ENCODE data around the gene C16orf92. TPM values are rescaled to one million over a fixed set of nuclear protein-coding genes. Genes with fewer than 3 reads are reported as not detected.

Gene C16orf92
- total RNA-seq, 1 donor from 2014 or later: not detected

GRCh38 chr16:30046178-30046577 lies 23.2 kb downstream of the C16orf92 start:
- TF ChIP-seq EZH2phosphoT487 (IDR thresholded peaks at IDR 0.05) (no peak), EZH2 (IDR thresholded peaks at IDR 0.05) (no peak), CTCF (IDR thresholded peaks at IDR 0.05) (no peak)
- H3K4me3 Mint-ChIP-seq: no peak overlapping the region

GRCh38 chr16:30046588-30046987 lies 23.6 kb downstream of the C16orf92 start:
- H2AFZ ChIP-seq (replicated peaks): no peak overlapping the region
- no peak overlapping the region for H3K27ac ChIP-seq
- peaks cover 12% of the 10 kb centered on the region for H3K4me1 ChIP-seq
- H3K9me3 Mint-ChIP-seq: no peaks in the 10 kb centered on the region
- TF ChIP-seq CTCF (IDR thresholded peaks at IDR 0.05) (no peak), EZH2 (IDR thresholded peaks at IDR 0.05) (no peak), EZH2phosphoT487 (IDR thresholded peaks at IDR 0.05) (no peak)
- no peaks in the 10 kb centered on the region for H4K20me1 ChIP-seq (ENCODE audit: low read depth)
- H3K9me3 ChIP-seq (ENCODE audit: low read depth): no peaks in the 10 kb centered on the region
- H3K36me3 ChIP-seq: no peaks in the 10 kb centered on the region
- H3K27ac Mint-ChIP-seq: no peak overlapping the region
- peaks cover 7% of the 10 kb centered on the region for H3K27me3 ChIP-seq
- peaks cover 19% of the 10 kb centered on the region for H3K27me3 Mint-ChIP-seq (ENCODE audit: insufficient read depth, low read depth)
- no peaks in the 10 kb centered on the region for H3K79me2 ChIP-seq (ENCODE audit: low read depth)
- H3K4me3 Mint-ChIP-seq: no peak overlapping the region
- H3K9ac ChIP-seq: no peak overlapping the region
- no peak overlapping the region for H3K4me2 ChIP-seq
- peaks cover 24% of the 10 kb centered on the region for H3K4me1 Mint-ChIP-seq
- H3K36me3 Mint-ChIP-seq: no peaks in the 10 kb centered on the region
- H3K4me3 ChIP-seq: no peak overlapping the region
- H3F3A ChIP-seq (ENCODE audit: low read depth): peaks cover 34% of the 10 kb centered on the region
- no peak for DNase-seq (ENCODE audit: low spot score)

More at GRCh38 chr16:30046178-30046577, 23.2 kb downstream of the C16orf92 start:
- Histone ChIP-seq H3K4me1 (peaks cover 12% of the 10 kb centered on the region), H3F3A (ENCODE audit: low read depth) (peaks cover 31% of the 10 kb centered on the region), H3K36me3 (no peaks in the 10 kb centered on the region), H4K20me1 (ENCODE audit: low read depth) (no peaks in the 10 kb centered on the region), H3K9ac (no peak overlapping the region), H3K27ac (no peak overlapping the region), H2AFZ (replicated peaks) (no peak overlapping the region), H3K4me3 (no peak overlapping the region), H3K9me3 (ENCODE audit: low read depth) (no peaks in the 10 kb centered on the region), H3K4me2 (no peak overlapping the region), H3K27me3 (peaks cover 7% of the 10 kb centered on the region), H3K79me2 (ENCODE audit: low read depth) (no peaks in the 10 kb centered on the region)
- no peak overlapping the region for H3K27ac Mint-ChIP-seq
- peaks cover 22% of the 10 kb centered on the region for H3K4me1 Mint-ChIP-seq
- no peaks in the 10 kb centered on the region for H3K9me3 Mint-ChIP-seq
- DNase-seq (ENCODE audit: low spot score): no peak
- peaks cover 19% of the 10 kb centered on the region for H3K27me3 Mint-ChIP-seq (ENCODE audit: insufficient read depth, low read depth)
- H3K36me3 Mint-ChIP-seq: no peaks in the 10 kb centered on the region

- H3K9me3 ChIP-seq (ENCODE audit: low read depth): no peaks in the 10 kb centered on the region
- peak overlapping the region; percentile 30 for H3K4me3 Mint-ChIP-seq
- no peak for DNase-seq (ENCODE audit: low spot score)
- H3K36me3 Mint-ChIP-seq: no peaks in the 10 kb centered on the region
- no peaks in the 10 kb centered on the region for H3K27me3 ChIP-seq
- no peak overlapping the region for H3K9ac ChIP-seq
- no peaks in the 10 kb centered on the region for H3K36me3 ChIP-seq
- no peak overlapping the region for H2AFZ ChIP-seq (replicated peaks)
- peaks cover 47% of the 10 kb centered on the region for H3F3A ChIP-seq (ENCODE audit: low read depth)
- H3K9me3 Mint-ChIP-seq: no peaks in the 10 kb centered on the region
- H3K27ac Mint-ChIP-seq: no peak overlapping the region
- no peaks in the 10 kb centered on the region for H4K20me1 ChIP-seq (ENCODE audit: low read depth)
- H3K27ac ChIP-seq: no peak overlapping the region
- H3K79me2 ChIP-seq (ENCODE audit: low read depth): no peaks in the 10 kb centered on the region
- H3K4me3 ChIP-seq: no peak overlapping the region
- H3K27me3 Mint-ChIP-seq (ENCODE audit: insufficient read depth, low read depth): peaks cover 22% of the 10 kb centered on the region
- peaks cover 17% of the 10 kb centered on the region for H3K4me1 ChIP-seq
- H3K4me1 Mint-ChIP-seq: peaks cover 38% of the 10 kb centered on the region
- no peak for TF ChIP-seq EZH2 (IDR thresholded peaks at IDR 0.05)
- TF ChIP-seq EZH2phosphoT487 (IDR thresholded peaks at IDR 0.05): no peak
- TF ChIP-seq CTCF (IDR thresholded peaks at IDR 0.05): no peak
- no peak overlapping the region for H3K4me2 ChIP-seq
These were observed 26.9 kb downstream of the C16orf92 start for GRCh38 chr16:30049871-30050270.

All from neural progenitor cell (in vitro differentiated cells).